Head of caudate nucleus (tissue), 42 donors: ENCODE results near the gene ADAMTS19.

Experiments
- DNase-seq, 42 donors: peaks; one replicate each; pipeline versions ENCODE4 v3.0.0 to v3.0.0-alpha.2; 2020 to 2021; ENCODE audit warnings: mixed read lengths in 7 of 42
- intact Hi-C: fragments of 100-400 bp; cut with DNase I; formaldehyde crosslinking; loops from one replicate; pipeline ENCODE4 v1.15.0; 2022

ADAMTS19 gene

DNA sequence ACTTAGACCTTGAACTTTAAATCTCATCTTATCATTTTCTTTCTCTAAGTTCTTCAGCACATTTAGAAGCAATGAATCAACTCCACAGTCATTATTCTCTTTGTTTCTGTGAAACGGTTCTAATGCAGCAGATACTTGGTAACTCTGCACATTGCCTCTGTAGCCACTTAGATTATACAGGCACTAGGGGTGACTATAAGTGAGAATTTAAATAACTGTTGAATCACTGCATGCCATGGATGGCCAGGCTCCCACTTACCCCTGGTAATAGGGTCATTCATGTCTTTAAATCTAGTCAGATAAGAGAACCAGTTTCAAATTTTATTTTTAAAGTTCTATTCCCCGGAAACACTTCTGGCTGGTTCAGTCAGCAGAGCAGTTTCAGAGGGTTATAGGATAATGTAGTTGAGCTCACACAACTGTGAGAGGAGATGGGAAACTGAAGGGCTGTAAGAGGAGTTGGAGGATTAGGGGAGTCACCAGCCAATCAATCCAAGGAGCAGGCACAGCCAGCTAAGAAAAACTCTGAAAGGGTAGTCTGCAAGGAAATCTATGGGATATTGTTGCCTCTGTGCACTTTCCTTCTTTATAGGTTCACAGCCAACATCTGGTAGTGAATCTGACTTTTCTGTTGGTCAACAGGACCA is 283.6 kb downstream of the ADAMTS19 start:
- DNase-seq: no peak
- intact Hi-C loops: no loop called here

- intact Hi-C loops: no loop called here
- no peak for DNase-seq
Observed at GRCh38 chr5:129745997-129746396, 285.9 kb downstream of the ADAMTS19 start.

DNA sequence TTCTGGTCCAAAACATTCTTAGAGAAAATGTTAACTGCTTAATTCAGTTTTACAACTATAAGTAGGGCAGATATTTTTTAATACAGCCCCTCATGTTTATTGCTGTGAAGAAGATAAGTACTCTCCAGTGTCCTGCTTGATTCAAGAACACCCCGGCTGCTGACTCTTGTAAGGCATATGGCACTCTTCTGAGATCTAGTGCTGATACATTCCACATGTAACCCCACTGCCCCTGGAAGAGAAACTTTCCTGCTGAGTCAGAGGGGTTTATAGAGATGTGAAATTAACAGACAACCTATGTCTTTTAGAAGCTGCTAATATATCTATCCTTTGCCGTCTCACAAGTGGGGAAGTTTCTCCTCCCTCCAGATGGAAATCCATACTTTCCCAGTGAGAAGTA is 286.8 kb downstream of the ADAMTS19 start:
- intact Hi-C loops: no loop called here
- DNase-seq: no peak

DNA sequence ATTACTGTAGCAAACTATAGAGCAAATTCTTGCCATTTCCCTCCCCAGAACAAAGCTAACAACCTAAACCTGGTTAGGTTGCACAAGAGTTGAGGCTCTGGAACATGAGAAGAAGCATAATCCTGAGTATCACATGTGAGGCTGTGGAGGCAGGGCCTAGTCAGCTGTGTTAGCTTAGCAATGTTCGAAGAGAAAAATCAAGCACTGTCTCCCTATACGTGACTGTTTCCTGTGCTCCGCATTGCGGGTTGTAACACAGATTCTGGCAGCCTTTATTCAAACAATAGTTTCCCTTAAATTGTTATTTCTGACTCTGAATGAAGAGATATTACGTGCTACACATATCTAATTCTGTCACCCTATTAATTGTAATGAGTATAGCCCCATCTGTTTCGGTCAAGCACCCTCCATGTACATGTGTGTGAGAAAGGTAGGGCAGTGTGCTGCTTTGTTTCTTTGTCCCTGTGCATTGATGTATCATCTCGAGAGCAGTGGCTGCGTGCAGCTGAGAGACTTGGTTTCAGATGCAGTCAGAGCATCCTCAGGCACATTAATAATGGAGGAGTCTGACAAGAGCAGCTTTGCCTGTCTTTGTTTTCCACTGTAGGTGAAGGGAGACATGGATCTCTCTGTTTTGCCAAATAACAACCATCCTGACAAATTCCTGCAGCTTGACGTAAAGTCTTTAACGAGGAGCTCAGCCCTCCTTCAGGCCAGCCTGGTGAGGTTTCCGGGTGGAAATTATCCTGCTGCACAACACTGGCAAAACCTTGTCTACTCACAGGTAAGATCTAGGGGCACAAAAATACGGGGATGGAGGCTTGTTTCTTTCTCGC is 287.7 kb downstream of the ADAMTS19 start, which contains the start of gene MINAR2:
MINAR2 (plus strand) TSS at position 523 of the 836 bp plus-strand sequence; CDS start at position 620, 97 bp downstream.
- intact Hi-C loops: no loop called here
- no peak for DNase-seq

- intact Hi-C loops: no loop called here
- DNase-seq: no peak
Observed at GRCh38 chr5:129748913-129749880, 289.1 kb downstream of the ADAMTS19 start.

GRCh38 chr5:129760636-129761325 is 300.7 kb downstream of the ADAMTS19 start:
- intact Hi-C loops: loop anchor here (10.0 kb wide), 1 partner anchor 856 kb away; no protein-coding TSS in a partner anchor
- DNase-seq: no peak

GRCh38 chr5:129763651-129764050 is 303.6 kb downstream of the ADAMTS19 start:
- DNase-seq: no peak
- intact Hi-C loops: loop anchor here (10.0 kb wide), 1 partner anchor 859 kb away; no protein-coding TSS in a partner anchor

DNA sequence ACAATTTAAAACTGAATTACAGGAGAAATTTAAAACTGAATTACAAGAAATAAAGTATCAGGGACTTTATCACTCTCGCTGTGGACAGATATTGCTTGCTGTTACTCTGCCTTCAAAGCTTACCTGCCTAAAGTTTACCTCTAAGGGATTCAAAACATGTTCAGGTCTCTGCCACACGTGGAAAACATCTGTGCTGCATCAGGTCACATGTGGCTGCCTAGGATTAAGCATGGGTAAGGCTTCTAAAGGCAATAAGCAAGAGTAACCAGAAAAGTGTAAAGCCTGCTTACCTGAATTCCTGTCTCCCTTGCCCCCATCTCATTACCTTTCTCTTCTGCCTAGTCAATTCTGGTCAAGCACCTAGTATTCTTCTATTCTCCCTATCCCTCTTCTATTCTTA is 306.7 kb downstream of the ADAMTS19 start:
- no peak for DNase-seq
- intact Hi-C loops: loop anchor here (10.0 kb wide), 1 partner anchor 862 kb away; no protein-coding TSS in a partner anchor

DNA sequence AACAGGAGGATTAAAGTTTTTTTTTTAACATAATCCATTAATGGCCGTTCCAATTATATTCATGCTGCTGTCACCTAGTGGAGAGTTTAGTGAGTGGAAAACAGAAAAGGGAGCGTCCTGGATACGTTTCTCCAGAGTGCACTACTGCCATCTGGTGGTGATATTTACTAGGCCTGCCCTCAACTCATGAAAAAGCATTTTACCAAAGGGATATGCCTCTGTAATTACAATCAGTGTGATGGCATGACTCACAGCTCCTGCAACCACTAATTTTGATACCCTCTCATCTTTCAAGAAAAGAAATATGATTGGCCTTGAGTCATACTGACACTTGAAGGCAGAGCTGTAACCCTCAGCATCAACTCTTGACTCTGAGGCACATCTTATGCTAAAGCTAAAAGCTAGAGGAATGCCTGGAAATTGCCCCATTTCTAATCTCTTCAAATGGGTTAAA is 307.9 kb downstream of the ADAMTS19 start:
- peak in 41 of 42 donors; percentile 24 to 93 (median 77) for DNase-seq
- intact Hi-C loops: loop anchor here (2.0 to 10.0 kb wide), 2 partner anchors 595 to 863 kb away; no protein-coding TSS in a partner anchor

GRCh38 chr5:129768735-129769134 is 308.6 kb downstream of the ADAMTS19 start:
- DNase-seq: no peak
- intact Hi-C loops: loop anchor here (2.0 to 10.0 kb wide), 2 partner anchors 596 to 864 kb away; no protein-coding TSS in a partner anchor

GRCh38 chr5:129770024-129770820 is 310.1 kb downstream of the ADAMTS19 start:
- intact Hi-C loops: loop anchor here (2.0 kb wide), 1 partner anchor 83 kb away; no protein-coding TSS in a partner anchor
- no peak for DNase-seq

- peak; percentile 37 to 91 (median 73) for DNase-seq
- intact Hi-C loops: loop anchor here (2.0 kb wide), 1 partner anchor 82 kb away; no protein-coding TSS in a partner anchor
Observed at GRCh38 chr5:129771058-129771838, 311.1 kb downstream of the ADAMTS19 start.

- intact Hi-C loops: no loop called here
- no peak for DNase-seq
Observed at GRCh38 chr5:129773376-129773775, 313.3 kb downstream of the ADAMTS19 start.

DNA sequence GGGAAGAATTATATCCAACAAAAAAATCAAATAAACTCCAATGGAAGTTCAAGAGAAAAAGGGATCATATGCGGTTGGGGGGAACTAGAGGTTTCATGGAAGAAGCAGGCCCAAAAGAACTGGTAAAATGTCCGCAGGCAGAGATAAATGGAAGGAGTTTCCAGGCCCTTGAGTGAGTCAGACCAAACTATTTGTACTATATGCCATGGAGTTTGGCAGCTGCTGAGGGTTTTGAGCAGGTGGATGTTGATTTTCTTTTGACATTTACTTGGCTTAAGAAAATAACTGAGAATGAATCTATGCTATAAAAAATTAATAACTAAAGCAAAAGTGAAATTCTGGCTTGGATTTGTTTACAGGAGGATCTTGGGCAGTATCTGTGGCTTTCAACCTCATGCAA is 321.5 kb downstream of the ADAMTS19 start:
- no peak for DNase-seq
- intact Hi-C loops: no loop called here
